Adrenal gland (tissue), 12 donors: ENCODE measurements around the gene TNIK. TPM values are rescaled to one million over a fixed set of nuclear protein-coding genes. Genes with fewer than 3 reads are reported as not detected.

ENCODE experiments used
- DNase-seq, 7 donors: peaks; one replicate each; pipeline ENCODE4 v3.0.0-alpha.2; 2019 to 2020
- H3K27ac ChIP-seq, 5 donors: fragments of 200-600 bp; sonication (generic) in 4 of 5; 1 replicate in 3 of 5; 2 replicates in 2 of 5; pipeline versions ENCODE4 v1.5.1 to v1.8.0; 2016 to 2020; ENCODE audit warnings: mild to moderate bottlenecking in 1 of 5
- H3K27me3 ChIP-seq: fragments of 200-600 bp; 2 replicates; pipeline ENCODE4 v1.8.0; 2021
- H3K36me3 ChIP-seq, 2 donors: fragments of 200-600 bp; replicated peaks in 1 of 2; 1 replicate in 1 of 2; 2 replicates in 1 of 2; pipeline versions ENCODE4 v1.5.1 to v1.8.0; 2018 to 2022
- H3K4me1 ChIP-seq, 2 donors: fragments of 200-600 bp; replicated peaks in 1 of 2; 1 replicate in 1 of 2; 2 replicates in 1 of 2; pipeline versions ENCODE4 v1.5.1 to v1.8.0; 2018 to 2021
- H3K4me3 ChIP-seq, 4 donors: fragments of 200-600 bp; sonication (generic) in 3 of 4; one replicate each; pipeline ENCODE4 v1.5.1; 2016 to 2018
- H3K9me3 ChIP-seq, 3 donors: fragments of 200-600 bp; sonication (generic) in 1 of 3; replicated peaks in 1 of 3; 1 replicate in 2 of 3; 2 replicates in 1 of 3; pipeline versions ENCODE4 v1.5.1 to v1.8.0; 2016 to 2021
- POLR2A ChIP-seq, 2 donors: fragments of 450-650 bp; IDR thresholded peaks; one replicate each; pipeline ENCODE4 v1.6.1; 2017; ENCODE audit warnings: antibody characterized with exemption in 2 of 2, mild to moderate bottlenecking in 2 of 2, moderate library complexity in 1 of 2
- WGBS, 4 donors: extraction: QIAGEN DNeasy Blood & Tissue Kit in 2 of 4; methylation state at CpG; one replicate each; pipeline versions ENCODE4 v1.1.5 to v1.1.7; 2013 to 2017; 5-methylcytosine and 5-hydroxymethylcytosine counted together
- intact Hi-C, 2 donors: fragments of 100-400 bp; cut with DNase I; formaldehyde crosslinking; loops; one replicate each; pipeline versions ENCODE4 v1.14.1 to v1.15.0; 2022 to 2023
- polyA plus RNA-seq, 3 donors: library from polyadenylated mRNA; stranded (reverse); fragments of 200-250 nt in 2 of 3; fragments of 350-450 nt in 1 of 3; fragmentation: Illumina TruSeq in 1 of 3; extraction: RNeasy Lipid Tissue Mini Kit (QIAGEN cat#74804) in 1 of 3; gene quantifications; one replicate each; pipeline ENCODE4 v1.2.3, GENCODE V29; 2013 to 2014
- total RNA-seq, 9 donors: library from RNA; depleted of rRNA in 4 of 9; stranded (reverse); fragments of >200 nt in 4 of 9; fragments of 120-200 nt in 1 of 9; fragmentation: NEBNext Ultra II Directional in 1 of 9; extraction: Animal tissue kit (Norgen Biotek cat#: 25700) in 1 of 9; gene quantifications; one replicate each; pipeline versions ENCODE4 v1.1.0 to v1.2.4, GENCODE V29; 2013 to 2023
- TF ChIP-seq, protein P1 (sequence below), 6 experiments: fragments of 450-650 bp in 4 of 6; fragments of 200-600 bp in 2 of 6; sonication (generic) in 1 of 6; IDR thresholded peaks; 1 replicate in 5 of 6; 2 replicates in 1 of 6; pipeline versions ENCODE4 v1.5.1 to v1.8.0; 2016 to 2021; ENCODE audit warnings: antibody characterized with exemption in 6 of 6, mild to moderate bottlenecking in 2 of 6, moderate library complexity in 1 of 6
- donor health status: healthy with polysubstance abuse.
- donor health status: Bipolar disorder and iron deficiency.
- donor health status: DM: yes; HTN: yes; CAD: no.
- donor health status: DM: no; HTN: no; CAD: no.
- donor health status: DM: no; HTN: no; CAD: no.
- donor health status: DM: yes; HTN: yes; CAD: no.

The TNIK gene
- total and polyA plus RNA-seq, 12 donors, result 4.9 to 33.1 (median 10.7) TPM

DNA sequence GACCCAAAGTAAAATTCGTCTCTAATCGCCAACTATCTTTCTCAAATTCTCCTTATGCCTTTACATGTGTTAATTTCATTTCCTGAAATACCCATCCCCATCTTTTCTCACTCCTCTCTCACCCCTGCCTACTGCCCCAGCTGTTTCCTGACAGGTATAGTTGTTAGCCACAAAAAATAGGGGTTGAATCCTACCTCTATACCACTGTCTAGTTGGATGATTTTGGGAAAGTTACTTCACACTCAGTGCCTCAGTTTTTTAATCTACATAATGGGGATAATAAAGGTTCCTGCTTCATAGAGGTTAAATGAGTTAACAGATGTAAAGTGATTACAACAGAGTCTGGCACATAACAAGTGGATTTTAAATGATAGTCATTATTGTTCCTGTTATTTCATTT lies 189.7 kb downstream of the TNIK start:
- TF ChIP-seq, protein P1, sequence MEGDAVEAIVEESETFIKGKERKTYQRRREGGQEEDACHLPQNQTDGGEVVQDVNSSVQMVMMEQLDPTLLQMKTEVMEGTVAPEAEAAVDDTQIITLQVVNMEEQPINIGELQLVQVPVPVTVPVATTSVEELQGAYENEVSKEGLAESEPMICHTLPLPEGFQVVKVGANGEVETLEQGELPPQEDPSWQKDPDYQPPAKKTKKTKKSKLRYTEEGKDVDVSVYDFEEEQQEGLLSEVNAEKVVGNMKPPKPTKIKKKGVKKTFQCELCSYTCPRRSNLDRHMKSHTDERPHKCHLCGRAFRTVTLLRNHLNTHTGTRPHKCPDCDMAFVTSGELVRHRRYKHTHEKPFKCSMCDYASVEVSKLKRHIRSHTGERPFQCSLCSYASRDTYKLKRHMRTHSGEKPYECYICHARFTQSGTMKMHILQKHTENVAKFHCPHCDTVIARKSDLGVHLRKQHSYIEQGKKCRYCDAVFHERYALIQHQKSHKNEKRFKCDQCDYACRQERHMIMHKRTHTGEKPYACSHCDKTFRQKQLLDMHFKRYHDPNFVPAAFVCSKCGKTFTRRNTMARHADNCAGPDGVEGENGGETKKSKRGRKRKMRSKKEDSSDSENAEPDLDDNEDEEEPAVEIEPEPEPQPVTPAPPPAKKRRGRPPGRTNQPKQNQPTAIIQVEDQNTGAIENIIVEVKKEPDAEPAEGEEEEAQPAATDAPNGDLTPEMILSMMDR (IDR thresholded peaks at IDR 0.05), result no peak
- no peak for TF ChIP-seq POLR2A (IDR thresholded peaks at IDR 0.05)
- DNase-seq, result no peak
- intact Hi-C loops, result no loop called here
- Histone ChIP-seq H3K36me3 (no peaks in the 10 kb centered on the region), H3K9me3 (no peaks in the 10 kb centered on the region), H3K4me1 (peaks cover 0 to 10% of the 10 kb centered on the region in 2 donors), H3K27ac (no peak overlapping the region), H3K27me3 (no peaks in the 10 kb centered on the region), H3K4me3 (no peak overlapping the region)
- 92 to 95% (median 93%) methylated on average over 2 of the region's 2 CpGs for WGBS, 4 donors

DNA sequence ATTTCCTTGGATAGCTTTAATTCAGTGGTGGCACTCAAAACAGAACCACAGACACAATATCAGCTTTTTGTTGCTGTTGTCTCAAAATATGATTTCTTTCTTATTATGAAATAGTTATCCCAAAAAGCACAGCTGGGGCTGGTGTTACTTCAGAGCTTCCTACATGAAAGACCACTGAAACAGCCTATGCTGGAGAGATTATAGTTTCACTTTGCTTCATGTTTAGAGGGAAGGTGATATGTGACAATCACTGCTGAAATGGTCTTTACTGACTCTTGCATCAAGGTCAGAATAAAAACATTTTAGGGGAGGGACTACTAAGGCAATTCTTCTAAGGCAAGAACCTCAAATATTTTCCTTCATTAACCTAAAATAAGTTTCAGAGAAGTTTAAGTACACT lies 190.7 kb downstream of the TNIK start:
- Histone ChIP-seq H3K27ac (no peak overlapping the region), H3K4me1 (peaks cover 0 to 10% of the 10 kb centered on the region in 2 donors), H3K36me3 (no peaks in the 10 kb centered on the region), H3K9me3 (no peaks in the 10 kb centered on the region), H3K4me3 (no peak overlapping the region), H3K27me3 (no peaks in the 10 kb centered on the region)
- DNase-seq, result no peak
- intact Hi-C loops, result no loop called here
- TF ChIP-seq, protein P1 (IDR thresholded peaks at IDR 0.05), result no peak
- no peak for TF ChIP-seq POLR2A (IDR thresholded peaks at IDR 0.05)

DNA sequence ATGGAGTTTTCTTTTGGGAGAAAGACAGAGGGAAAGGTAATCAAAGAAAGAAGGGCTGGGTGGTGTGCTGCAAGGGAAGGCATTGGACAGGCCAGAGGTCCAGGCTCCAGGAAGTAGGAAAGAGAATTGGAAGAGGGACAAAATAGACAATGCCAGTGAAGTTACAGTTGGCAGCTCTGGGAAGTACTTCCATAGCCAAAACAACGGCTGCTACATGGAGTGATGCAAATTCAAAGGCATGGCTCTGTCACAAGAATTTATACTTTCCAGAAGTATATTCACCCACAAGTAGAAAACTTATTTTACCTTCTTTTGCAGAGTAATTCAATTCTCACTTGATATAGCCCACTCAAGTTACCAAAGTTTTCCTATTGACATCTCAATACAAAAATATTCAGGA lies 191.5 kb downstream of the TNIK start:
- H3K27me3 ChIP-seq, result no peaks in the 10 kb centered on the region
- TF ChIP-seq, protein P1 (IDR thresholded peaks at IDR 0.05), result no peak
- TF ChIP-seq POLR2A (IDR thresholded peaks at IDR 0.05), result no peak
- no peak overlapping the region for H3K27ac ChIP-seq
- 74 to 88% (median 82%) methylated on average over 1 of the region's 1 CpG for WGBS, 4 donors
- intact Hi-C loops, result no loop called here
- DNase-seq, result no peak
- H3K4me1 ChIP-seq, result peaks cover 0 to 10% of the 10 kb centered on the region in 2 donors
- H3K36me3 ChIP-seq, result no peaks in the 10 kb centered on the region
- no peaks in the 10 kb centered on the region for H3K9me3 ChIP-seq
- H3K4me3 ChIP-seq, result no peak overlapping the region

DNA sequence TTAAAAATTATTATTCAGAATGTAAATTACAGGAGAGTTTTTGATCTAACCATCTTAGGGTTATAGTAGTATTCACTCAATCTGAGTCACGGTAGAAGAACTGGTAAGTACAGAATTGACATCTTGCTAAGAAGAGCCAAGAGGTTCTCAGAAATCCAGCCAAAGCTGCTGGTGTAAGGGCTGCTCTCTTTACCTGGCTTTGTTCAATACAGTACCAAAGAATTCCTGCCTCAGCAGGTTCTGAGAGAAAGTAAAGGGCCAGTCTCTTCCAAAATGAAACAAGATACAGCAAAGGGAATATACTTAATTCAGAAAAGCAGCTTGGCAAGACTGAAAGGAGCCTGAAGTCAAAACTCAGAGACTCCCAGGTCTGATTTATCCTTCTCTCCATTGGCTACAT lies 193.1 kb downstream of the TNIK start:
- peaks cover 0 to 10% of the 10 kb centered on the region in 2 donors for H3K4me1 ChIP-seq
- no peaks in the 10 kb centered on the region for H3K9me3 ChIP-seq
- TF ChIP-seq, protein P1 (IDR thresholded peaks at IDR 0.05), result no peak
- TF ChIP-seq POLR2A (IDR thresholded peaks at IDR 0.05), result no peak
- no peak overlapping the region for H3K4me3 ChIP-seq
- intact Hi-C loops, result no loop called here
- DNase-seq, result no peak
- WGBS, 4 donors, result 42 to 66% (median 58%) methylated on average over 1 of the region's 1 CpG
- no peaks in the 10 kb centered on the region for H3K36me3 ChIP-seq
- H3K27me3 ChIP-seq, result no peaks in the 10 kb centered on the region
- H3K27ac ChIP-seq, result no peak overlapping the region
